ENCODE data around the gene CMYA5. TPM values are rescaled to one million over a fixed set of nuclear protein-coding genes. Genes with fewer than 3 reads are reported as not detected.

The CMYA5 gene
- total and polyA plus RNA-seq, 9 donors: 13.7 to 65.6 (median 41.5) TPM

DNA sequence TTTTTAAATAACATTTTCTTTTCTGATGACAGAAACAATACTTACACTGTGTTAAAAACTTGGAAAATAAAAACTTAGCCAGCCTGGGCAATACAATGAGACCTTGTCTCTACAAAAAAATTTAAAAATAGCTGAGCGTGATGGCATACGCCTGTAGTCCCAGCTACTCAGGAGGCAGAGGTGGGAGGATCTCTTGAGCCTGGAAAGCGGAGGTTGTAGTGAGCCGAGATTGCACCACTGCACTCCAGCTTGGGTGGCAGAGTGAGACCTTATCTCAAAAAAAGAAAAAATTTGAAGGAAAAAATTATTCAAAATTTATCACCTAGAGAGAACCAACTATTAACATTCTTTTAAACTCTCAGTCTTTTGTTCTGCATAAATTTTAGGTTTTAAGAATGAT, 4.9 kb upstream of the CMYA5 start:
- DNase-seq: no peak
- Histone ChIP-seq H3K4me3 (no peak overlapping the region), H3K9me3 (no peaks in the 10 kb centered on the region), H3K4me1 (ENCODE audit: insufficient read depth) (peaks cover 2% of the 10 kb centered on the region), H3K27me3 (no peaks in the 10 kb centered on the region), H3K27ac (no peak overlapping the region), H3K36me3 (no peaks in the 10 kb centered on the region)
- intact Hi-C loops (cut with DNase I): no loop called here
- 86 to 92% (median 92%) methylated on average over 4 of the region's 4 CpGs for WGBS, 3 donors
- TF ChIP-seq, protein P1, sequence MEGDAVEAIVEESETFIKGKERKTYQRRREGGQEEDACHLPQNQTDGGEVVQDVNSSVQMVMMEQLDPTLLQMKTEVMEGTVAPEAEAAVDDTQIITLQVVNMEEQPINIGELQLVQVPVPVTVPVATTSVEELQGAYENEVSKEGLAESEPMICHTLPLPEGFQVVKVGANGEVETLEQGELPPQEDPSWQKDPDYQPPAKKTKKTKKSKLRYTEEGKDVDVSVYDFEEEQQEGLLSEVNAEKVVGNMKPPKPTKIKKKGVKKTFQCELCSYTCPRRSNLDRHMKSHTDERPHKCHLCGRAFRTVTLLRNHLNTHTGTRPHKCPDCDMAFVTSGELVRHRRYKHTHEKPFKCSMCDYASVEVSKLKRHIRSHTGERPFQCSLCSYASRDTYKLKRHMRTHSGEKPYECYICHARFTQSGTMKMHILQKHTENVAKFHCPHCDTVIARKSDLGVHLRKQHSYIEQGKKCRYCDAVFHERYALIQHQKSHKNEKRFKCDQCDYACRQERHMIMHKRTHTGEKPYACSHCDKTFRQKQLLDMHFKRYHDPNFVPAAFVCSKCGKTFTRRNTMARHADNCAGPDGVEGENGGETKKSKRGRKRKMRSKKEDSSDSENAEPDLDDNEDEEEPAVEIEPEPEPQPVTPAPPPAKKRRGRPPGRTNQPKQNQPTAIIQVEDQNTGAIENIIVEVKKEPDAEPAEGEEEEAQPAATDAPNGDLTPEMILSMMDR (IDR thresholded peaks at IDR 0.05): no peak
- TF ChIP-seq EP300 (IDR thresholded peaks at IDR 0.05) (no peak), POLR2A (IDR thresholded peaks at IDR 0.05) (no peak)

DNA sequence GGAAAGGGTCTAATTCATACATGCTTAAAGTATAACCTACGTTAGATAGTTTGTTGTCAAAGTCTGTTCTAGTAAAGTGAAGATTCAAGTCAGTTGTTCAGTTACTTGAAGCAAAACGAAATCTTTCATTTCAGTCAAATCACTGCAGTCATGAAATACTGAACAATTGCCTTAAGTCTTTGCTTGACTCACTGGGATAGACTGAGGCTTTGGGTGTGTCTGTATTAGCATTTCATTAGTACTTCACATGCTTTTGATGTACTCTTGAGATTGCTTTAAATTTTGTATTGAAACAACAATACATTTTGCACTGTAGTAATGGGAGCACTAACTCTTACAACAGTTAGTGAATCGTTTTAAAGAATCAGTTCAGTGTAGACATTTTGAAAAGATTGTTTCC, 4.0 kb upstream of the CMYA5 start:
- Histone ChIP-seq H3K9me3 (no peaks in the 10 kb centered on the region), H3K4me3 (no peak overlapping the region), H3K36me3 (no peaks in the 10 kb centered on the region), H3K4me1 (ENCODE audit: insufficient read depth) (peaks cover 2% of the 10 kb centered on the region), H3K27me3 (no peaks in the 10 kb centered on the region), H3K27ac (no peak overlapping the region)
- no peak for DNase-seq
- intact Hi-C loops (cut with DNase I): no loop called here
- 56 to 67% (median 60%) methylated on average over 3 of the region's 3 CpGs for WGBS, 3 donors
- no peak for TF ChIP-seq EP300 (IDR thresholded peaks at IDR 0.05)
- TF ChIP-seq POLR2A (IDR thresholded peaks at IDR 0.05): no peak
- TF ChIP-seq, protein P1 (IDR thresholded peaks at IDR 0.05): no peak

DNA sequence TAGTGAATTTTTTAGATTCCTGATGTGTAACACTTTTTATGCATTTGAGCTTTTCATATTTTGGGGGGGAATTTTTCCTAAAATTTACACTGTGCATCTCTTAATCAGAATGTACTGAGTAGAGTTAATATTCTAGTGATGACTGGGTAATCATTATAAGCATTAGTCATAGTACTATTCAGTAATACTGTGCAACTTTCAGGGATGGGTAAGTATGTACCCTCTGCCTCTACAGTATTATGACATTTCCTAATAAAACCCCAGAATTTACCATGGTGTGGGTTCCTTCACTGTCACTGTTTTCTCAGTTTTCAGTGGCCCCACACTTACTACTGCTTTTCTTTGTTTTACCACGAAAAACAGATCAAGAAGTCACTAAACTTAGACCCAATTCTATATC, 2.8 kb upstream of the CMYA5 start:
- intact Hi-C loops (cut with DNase I): no loop called here
- peaks cover 10% of the 10 kb centered on the region for H3K4me1 ChIP-seq (ENCODE audit: insufficient read depth)

DNA sequence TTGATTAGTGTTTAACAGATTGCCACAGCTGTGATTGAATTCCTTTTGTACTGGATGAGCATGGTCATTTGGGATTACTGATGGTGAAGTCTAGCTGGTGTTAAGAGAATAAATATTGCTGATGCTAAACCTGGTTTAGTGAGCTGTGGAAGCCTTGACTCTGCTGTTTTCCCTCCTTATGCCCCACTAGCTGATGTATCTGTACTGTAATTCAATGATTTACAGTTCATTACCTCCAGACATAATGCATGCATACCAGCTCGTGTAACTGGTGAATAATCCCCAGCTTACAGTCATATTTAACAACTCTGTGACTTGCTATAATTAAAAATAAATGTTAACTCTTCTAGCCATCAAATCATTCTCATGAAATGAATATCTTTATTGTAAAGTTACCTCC, 1.7 kb upstream of the CMYA5 start:
- H3K4me1 ChIP-seq (ENCODE audit: insufficient read depth): peaks cover 10% of the 10 kb centered on the region
- no peaks in the 10 kb centered on the region for H3K9me3 ChIP-seq
- H3K4me3 ChIP-seq: no peak overlapping the region
- no peaks in the 10 kb centered on the region for H3K36me3 ChIP-seq
- H3K27ac ChIP-seq: no peak overlapping the region
- TF ChIP-seq, protein P1 (IDR thresholded peaks at IDR 0.05): no peak
- TF ChIP-seq EP300 (IDR thresholded peaks at IDR 0.05) (no peak), POLR2A (IDR thresholded peaks at IDR 0.05) (no peak)
- no peaks in the 10 kb centered on the region for H3K27me3 ChIP-seq
- 74 to 83% (median 80%) methylated on average over 1 of the region's 1 CpG for WGBS, 3 donors
- intact Hi-C loops (cut with DNase I): no loop called here
- DNase-seq: no peak

More for the DNA sequence above, 2.8 kb upstream of the CMYA5 start:
- 89 to 97% (median 93%) methylated on average over 1 of the region's 1 CpG for WGBS, 3 donors
- Histone ChIP-seq H3K9me3 (no peaks in the 10 kb centered on the region), H3K27me3 (no peaks in the 10 kb centered on the region), H3K4me3 (no peak overlapping the region), H3K36me3 (no peaks in the 10 kb centered on the region), H3K27ac (no peak overlapping the region)
- no peak for DNase-seq
- TF ChIP-seq POLR2A (IDR thresholded peaks at IDR 0.05): no peak
- TF ChIP-seq EP300 (IDR thresholded peaks at IDR 0.05): no peak
- TF ChIP-seq, protein P1 (IDR thresholded peaks at IDR 0.05): no peak

All from ovary (tissue), 9 donors.